Measurements from ENCODE around the gene CST9. TPM values are rescaled to one million over a fixed set of nuclear protein-coding genes. Genes with fewer than 3 reads are reported as not detected.
"Not testable (repeated sequence)": the region's sequence is repeated elsewhere in the genome, so short reads cannot be mapped to it uniquely, and the experiment has no call there.

Gene CST9
- total and polyA plus RNA-seq, 2 donors (not counting 3 experiments of a cell fraction or from before 2014, with no cell fraction given), result not detected

DNA sequence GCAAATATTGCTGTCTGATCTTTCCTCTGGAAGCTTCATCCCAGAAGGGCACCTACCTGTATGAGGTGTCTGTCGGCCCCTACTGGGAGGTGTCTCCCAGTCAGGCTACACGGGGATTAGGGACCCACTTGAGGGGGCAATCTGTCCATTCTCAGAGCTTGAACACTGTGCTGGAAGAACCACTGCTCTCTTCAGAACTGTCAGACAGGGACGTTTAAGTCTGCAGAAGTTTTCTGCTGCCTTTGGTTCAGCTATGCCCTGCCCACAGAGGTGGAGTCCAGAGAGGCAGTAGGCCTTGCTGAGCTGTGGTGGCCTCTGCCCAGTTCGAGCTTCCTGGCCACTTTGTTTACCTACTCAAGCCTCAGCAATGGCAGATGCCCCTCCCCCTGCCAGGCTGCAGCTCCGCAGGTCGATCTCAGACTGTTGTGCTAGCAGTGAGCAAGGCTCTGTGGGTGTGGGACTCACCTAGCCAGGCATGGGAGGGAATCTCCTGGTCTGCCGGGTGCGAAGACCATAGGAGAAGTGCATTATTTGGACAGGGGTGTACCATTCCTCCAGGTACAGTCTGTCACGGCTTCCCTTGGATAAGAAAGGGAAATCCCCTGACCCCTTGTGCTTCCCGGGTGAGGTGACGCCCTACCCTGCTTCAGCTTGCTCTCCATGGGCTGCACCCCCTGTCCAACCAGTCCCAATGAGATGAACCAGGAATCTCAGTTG is 15.1 kb upstream of the CST9 start:
- H3K27ac ChIP-seq (ENCODE audit: insufficient read depth, low read depth, low read length); DNase-seq (ENCODE audit: low read depth, low spot score); POLR2A ChIA-PET; H3K9me3 ChIP-seq (replicated peaks; ENCODE audit: control insufficient read depth, insufficient read depth, low read length); dilution Hi-C loops (cut with MboI; ENCODE audit: extremely low pct_ligation_motif_present, low sequenced_read_pairs); H3K4me1 ChIP-seq (ENCODE audit: control insufficient read depth, extremely low read depth, insufficient read depth, low read length); H3K27me3 ChIP-seq (ENCODE audit: control insufficient read depth in 2 of 2, insufficient read depth in 2 of 2, low read length in 2 of 2); H4K20me1 ChIP-seq (replicated peaks; ENCODE audit: control insufficient read depth, extremely low read depth, insufficient read depth, low read length); BruUV-seq (replicated peaks); H2AFZ ChIP-seq (ENCODE audit: low read depth, low read length); H3K4me2 ChIP-seq (ENCODE audit: insufficient read depth, low read length); H3K4me3 ChIP-seq (replicated peaks in 1 of 3; ENCODE audit: insufficient read depth in 1 of 3, low read depth in 1 of 3, low read length in 3 of 3); H3K9ac ChIP-seq (replicated peaks; ENCODE audit: extremely low read depth, insufficient read depth, low read length); intact Hi-C loops (cut with micrococcal nuclease); H3K79me2 ChIP-seq (ENCODE audit: control insufficient read depth, insufficient read depth, low read length); H3K9me1 ChIP-seq (replicated peaks; ENCODE audit: control insufficient read depth, extremely low read depth, insufficient read depth, low read length); FAIRE-seq; H3K36me3 ChIP-seq (ENCODE audit: control insufficient read depth in 2 of 2, extremely low read depth in 1 of 2, insufficient read depth in 2 of 2, low read length in 2 of 2): not testable (repeated sequence)
- CTCF ChIA-PET, result interaction anchor here (1.1 kb wide), 1 partner anchor 14 kb away, joined by 4 read pairs; no protein-coding TSS in a partner anchor

- no peak overlapping the region for H3K4me2 ChIP-seq (ENCODE audit: insufficient read depth, low read length)
- H3K27ac ChIP-seq (ENCODE audit: insufficient read depth, low read depth, low read length), result no peak overlapping the region
- DNase-seq (ENCODE audit: low read depth, low spot score), result no peak
- H3K9me3 ChIP-seq (replicated peaks; ENCODE audit: control insufficient read depth, insufficient read depth, low read length), result no peaks in the 10 kb centered on the region
- intact Hi-C loops (cut with micrococcal nuclease), result no loop called here
- no peak for FAIRE-seq
- H3K4me1 ChIP-seq (ENCODE audit: control insufficient read depth, extremely low read depth, insufficient read depth, low read length), result no peaks in the 10 kb centered on the region
- ChIA-PET CTCF (no interaction called here), POLR2A (no interaction called here)
- no peak overlapping the region for H3K9ac ChIP-seq (replicated peaks; ENCODE audit: extremely low read depth, insufficient read depth, low read length)
- TF ChIP-seq, protein P1, sequence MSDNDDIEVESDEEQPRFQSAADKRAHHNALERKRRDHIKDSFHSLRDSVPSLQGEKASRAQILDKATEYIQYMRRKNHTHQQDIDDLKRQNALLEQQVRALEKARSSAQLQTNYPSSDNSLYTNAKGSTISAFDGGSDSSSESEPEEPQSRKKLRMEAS (IDR thresholded peaks at IDR 0.05; ENCODE audit: insufficient read depth, insufficient read length), result no peak
- TF ChIP-seq POLR2AphosphoS5 (IDR thresholded peaks at IDR 0.05; ENCODE audit: insufficient read depth, low read depth, low read length) (no peak), MYC (IDR thresholded peaks at IDR 0.05; ENCODE audit: low read depth, low read length) (no peak), JUN (IDR thresholded peaks at IDR 0.05; ENCODE audit: borderline replicate concordance, insufficient read depth, insufficient read length, low read depth) (no peak), GATA2 (IDR thresholded peaks at IDR 0.05; ENCODE audit: insufficient read depth, insufficient read length, low read depth, low read length) (no peak), FOS (IDR thresholded peaks at IDR 0.05; ENCODE audit: borderline replicate concordance, insufficient read depth, low read length) (no peak), EZH2 (IDR thresholded peaks at IDR 0.05; ENCODE audit: borderline replicate concordance, low read depth, low read length, severe bottlenecking) (no peak), POLR2A (IDR thresholded peaks at IDR 0.05; ENCODE audit: low read depth, low read length) (no peak)
- TF ChIP-seq, protein P2, sequence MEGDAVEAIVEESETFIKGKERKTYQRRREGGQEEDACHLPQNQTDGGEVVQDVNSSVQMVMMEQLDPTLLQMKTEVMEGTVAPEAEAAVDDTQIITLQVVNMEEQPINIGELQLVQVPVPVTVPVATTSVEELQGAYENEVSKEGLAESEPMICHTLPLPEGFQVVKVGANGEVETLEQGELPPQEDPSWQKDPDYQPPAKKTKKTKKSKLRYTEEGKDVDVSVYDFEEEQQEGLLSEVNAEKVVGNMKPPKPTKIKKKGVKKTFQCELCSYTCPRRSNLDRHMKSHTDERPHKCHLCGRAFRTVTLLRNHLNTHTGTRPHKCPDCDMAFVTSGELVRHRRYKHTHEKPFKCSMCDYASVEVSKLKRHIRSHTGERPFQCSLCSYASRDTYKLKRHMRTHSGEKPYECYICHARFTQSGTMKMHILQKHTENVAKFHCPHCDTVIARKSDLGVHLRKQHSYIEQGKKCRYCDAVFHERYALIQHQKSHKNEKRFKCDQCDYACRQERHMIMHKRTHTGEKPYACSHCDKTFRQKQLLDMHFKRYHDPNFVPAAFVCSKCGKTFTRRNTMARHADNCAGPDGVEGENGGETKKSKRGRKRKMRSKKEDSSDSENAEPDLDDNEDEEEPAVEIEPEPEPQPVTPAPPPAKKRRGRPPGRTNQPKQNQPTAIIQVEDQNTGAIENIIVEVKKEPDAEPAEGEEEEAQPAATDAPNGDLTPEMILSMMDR (IDR thresholded peaks at IDR 0.05; ENCODE audit: extremely low read depth in 1 of 2, insufficient read depth in 1 of 2, low read depth in 1 of 2, low read length in 2 of 2), result no peak
- dilution Hi-C loops (cut with MboI; ENCODE audit: extremely low pct_ligation_motif_present, low sequenced_read_pairs), result no loop called here
- no TSS peak for BruUV-seq (replicated peaks)
- H4K20me1 ChIP-seq (replicated peaks; ENCODE audit: control insufficient read depth, extremely low read depth, insufficient read depth, low read length), result no peaks in the 10 kb centered on the region
- no peak overlapping the region for H3K4me3 ChIP-seq (replicated peaks in 1 of 3; ENCODE audit: insufficient read depth in 1 of 3, low read depth in 1 of 3, low read length in 3 of 3)
- no peaks in the 10 kb centered on the region for H3K36me3 ChIP-seq (ENCODE audit: control insufficient read depth in 2 of 2, extremely low read depth in 1 of 2, insufficient read depth in 2 of 2, low read length in 2 of 2)
- H3K27me3 ChIP-seq (ENCODE audit: control insufficient read depth in 2 of 2, insufficient read depth in 2 of 2, low read length in 2 of 2), result peaks cover 2 to 8% of the 10 kb centered on the region in 2 experiments
- H2AFZ ChIP-seq (ENCODE audit: low read depth, low read length), result no peak overlapping the region
- H3K9me1 ChIP-seq (replicated peaks; ENCODE audit: control insufficient read depth, extremely low read depth, insufficient read depth, low read length), result no peaks in the 10 kb centered on the region
- no peaks in the 10 kb centered on the region for H3K79me2 ChIP-seq (ENCODE audit: control insufficient read depth, insufficient read depth, low read length)
Observed at GRCh38 chr20:23614163-23614562, 8.4 kb upstream of the CST9 start.

All from endothelial cell of umbilical vein (primary cell).